T-helper 2 cell treated with Interferon-gamma antibody and Interleukin-4, amounts not matched to agents 100 ng/mL and 5 ng/mL, for 36 hours (primary cell): ENCODE measurements around the gene LRRC43. TPM values are rescaled to one million over a fixed set of nuclear protein-coding genes. Genes with fewer than 3 reads are reported as not detected.

ENCODE experiments used
- intact Hi-C: fragments of 100-400 bp; cut with micrococcal nuclease; formaldehyde crosslinking; loops from one replicate; pipeline ENCODE4 v1.15.1; 2023
- total RNA-seq: library from RNA; stranded (reverse); gene quantifications from 2 replicates; pipeline ENCODE4 v1.2.3, GENCODE V29; 2022

LRRC43 gene
- not detected in 2 replicates for total RNA-seq

GRCh38 chr12:122182887-122183587, at the start of gene LRRC43:
LRRC43 (plus strand) TSS chr12:122183123; CDS start chr12:122183145, 22 bp downstream.
- intact Hi-C loops = no loop called here

GRCh38 chr12:122133192-122133950, 49.6 kb upstream of the LRRC43 start:
- intact Hi-C loops = loop anchor here (10.0 kb wide), 1 partner anchor 221 kb away; no protein-coding TSS in a partner anchor

GRCh38 chr12:122135437-122136031, 47.4 kb upstream of the LRRC43 start:
- intact Hi-C loops = loop anchor here (10.0 kb wide), 1 partner anchor 219 kb away; no protein-coding TSS in a partner anchor

- intact Hi-C loops = loop anchor here (10.0 kb wide), 1 partner anchor 218 kb away; no protein-coding TSS in a partner anchor
Observed at GRCh38 chr12:122137229-122137628, 45.7 kb upstream of the LRRC43 start.

GRCh38 chr12:122137681-122138080, 45.2 kb upstream of the LRRC43 start:
- intact Hi-C loops = loop anchor here (10.0 kb wide), 1 partner anchor 217 kb away; no protein-coding TSS in a partner anchor

- intact Hi-C loops = loop anchor here (10.0 kb wide), 1 partner anchor 217 kb away; no protein-coding TSS in a partner anchor
Observed at GRCh38 chr12:122138181-122138580, 44.7 kb upstream of the LRRC43 start.

GRCh38 chr12:122138616-122139015, 44.3 kb upstream of the LRRC43 start:
- intact Hi-C loops = loop anchor here (10.0 kb wide), 1 partner anchor 216 kb away; no protein-coding TSS in a partner anchor

GRCh38 chr12:122139266-122139665, 43.7 kb upstream of the LRRC43 start:
- intact Hi-C loops = loop anchor here (10.0 kb wide), 1 partner anchor 216 kb away; no protein-coding TSS in a partner anchor

- intact Hi-C loops = loop anchor here (10.0 kb wide), 1 partner anchor 215 kb away; no protein-coding TSS in a partner anchor
Observed at GRCh38 chr12:122139941-122140340, 43.0 kb upstream of the LRRC43 start.

- intact Hi-C loops = no loop called here
Observed at GRCh38 chr12:122140467-122141257, 42.3 kb upstream of the LRRC43 start.

- intact Hi-C loops = no loop called here
Observed at GRCh38 chr12:122141911-122142725, 40.8 kb upstream of the LRRC43 start.

GRCh38 chr12:122142857-122143256, 40.1 kb upstream of the LRRC43 start:
- intact Hi-C loops = no loop called here

- intact Hi-C loops = no loop called here
Observed at GRCh38 chr12:122144885-122145284, 38.0 kb upstream of the LRRC43 start.

GRCh38 chr12:122145505-122146330, 37.2 kb upstream of the LRRC43 start:
- intact Hi-C loops = no loop called here

GRCh38 chr12:122147514-122148290, 35.2 kb upstream of the LRRC43 start:
- intact Hi-C loops = no loop called here

- intact Hi-C loops = no loop called here
Observed at GRCh38 chr12:122148657-122149056, 34.3 kb upstream of the LRRC43 start.

GRCh38 chr12:122150127-122150681, 32.7 kb upstream of the LRRC43 start:
- intact Hi-C loops = no loop called here

- intact Hi-C loops = no loop called here
Observed at GRCh38 chr12:122152754-122153153, 30.2 kb upstream of the LRRC43 start.
